ENCODE measurements around the gene ENDOD1. TPM values are rescaled to one million over a fixed set of nuclear protein-coding genes. Genes with fewer than 3 reads are reported as not detected.

The ENDOD1 gene
- total and polyA plus RNA-seq, 2 donors from 2014 or later, result 19.3 to 69.0 TPM

- H3K9me3 ChIP-seq (ENCODE audit: control insufficient read depth in 2 of 3, insufficient read depth in 1 of 3, low read length in 3 of 3), result no peaks in the 10 kb centered on the region
- H3K4me1 ChIP-seq (ENCODE audit: control insufficient read depth in 2 of 3, insufficient read depth in 2 of 3, low read depth in 1 of 3, low read length in 3 of 3), result peaks cover 0 to 11% (median 9%) of the 10 kb centered on the region in 3 donors
- no peaks in the 10 kb centered on the region for H3K27me3 ChIP-seq (ENCODE audit: control insufficient read depth, insufficient read depth, low read length)
- no peak for DNase-seq
- no peak overlapping the region for H3K4me3 ChIP-seq (ENCODE audit: low read length in 3 of 3)
- TF ChIP-seq CTCF (IDR thresholded peaks at IDR 0.05; ENCODE audit: borderline replicate concordance, extremely low read depth, insufficient read depth), result no peak
- no peak overlapping the region for H3K27ac ChIP-seq (ENCODE audit: low read depth in 2 of 2, low read length in 2 of 2)
- no peak overlapping the region for H3K9ac ChIP-seq (ENCODE audit: low read length in 3 of 3)
- no peaks in the 10 kb centered on the region for H3K36me3 ChIP-seq (ENCODE audit: control insufficient read depth in 2 of 3, insufficient read depth in 3 of 3, low read length in 3 of 3)
- no peak for FAIRE-seq
- intact Hi-C loops (cut with DNase I), result no loop called here
These were observed 31.7 kb upstream of the ENDOD1 start for GRCh38 chr11:95057959-95058358.

GRCh38 chr11:95058621-95059020 is 31.0 kb upstream of the ENDOD1 start:
- intact Hi-C loops (cut with DNase I), result no loop called here
- Histone ChIP-seq H3K4me1 (ENCODE audit: control insufficient read depth in 2 of 3, insufficient read depth in 2 of 3, low read depth in 1 of 3, low read length in 3 of 3) (peaks cover 0 to 8% (median 8%) of the 10 kb centered on the region in 3 donors), H3K27me3 (ENCODE audit: control insufficient read depth, insufficient read depth, low read length) (no peaks in the 10 kb centered on the region), H3K4me3 (ENCODE audit: low read length in 3 of 3) (no peak overlapping the region), H3K36me3 (ENCODE audit: control insufficient read depth in 2 of 3, insufficient read depth in 3 of 3, low read length in 3 of 3) (no peaks in the 10 kb centered on the region), H3K9me3 (ENCODE audit: control insufficient read depth in 2 of 3, insufficient read depth in 1 of 3, low read length in 3 of 3) (no peaks in the 10 kb centered on the region), H3K9ac (ENCODE audit: low read length in 3 of 3) (no peak overlapping the region), H3K27ac (ENCODE audit: low read depth in 2 of 2, low read length in 2 of 2) (no peak overlapping the region)
- no peak for FAIRE-seq
- TF ChIP-seq CTCF (IDR thresholded peaks at IDR 0.05; ENCODE audit: borderline replicate concordance, extremely low read depth, insufficient read depth), result no peak
- no peak for DNase-seq

GRCh38 chr11:95059046-95059445 is 30.6 kb upstream of the ENDOD1 start:
- H3K27ac ChIP-seq (ENCODE audit: low read depth in 2 of 2, low read length in 2 of 2), result no peak overlapping the region
- TF ChIP-seq CTCF (IDR thresholded peaks at IDR 0.05; ENCODE audit: borderline replicate concordance, extremely low read depth, insufficient read depth), result no peak
- intact Hi-C loops (cut with DNase I), result no loop called here
- no peaks in the 10 kb centered on the region for H3K36me3 ChIP-seq (ENCODE audit: control insufficient read depth in 2 of 3, insufficient read depth in 3 of 3, low read length in 3 of 3)
- H3K4me1 ChIP-seq (ENCODE audit: control insufficient read depth in 2 of 3, insufficient read depth in 2 of 3, low read depth in 1 of 3, low read length in 3 of 3), result peaks cover 0 to 4% (median 4%) of the 10 kb centered on the region in 3 donors
- FAIRE-seq (no peak), DNase-seq (no peak)
- no peaks in the 10 kb centered on the region for H3K27me3 ChIP-seq (ENCODE audit: control insufficient read depth, insufficient read depth, low read length)
- no peaks in the 10 kb centered on the region for H3K9me3 ChIP-seq (ENCODE audit: control insufficient read depth in 2 of 3, insufficient read depth in 1 of 3, low read length in 3 of 3)
- H3K4me3 ChIP-seq (ENCODE audit: low read length in 3 of 3), result no peak overlapping the region
- H3K9ac ChIP-seq (ENCODE audit: low read length in 3 of 3), result no peak overlapping the region

DNA sequence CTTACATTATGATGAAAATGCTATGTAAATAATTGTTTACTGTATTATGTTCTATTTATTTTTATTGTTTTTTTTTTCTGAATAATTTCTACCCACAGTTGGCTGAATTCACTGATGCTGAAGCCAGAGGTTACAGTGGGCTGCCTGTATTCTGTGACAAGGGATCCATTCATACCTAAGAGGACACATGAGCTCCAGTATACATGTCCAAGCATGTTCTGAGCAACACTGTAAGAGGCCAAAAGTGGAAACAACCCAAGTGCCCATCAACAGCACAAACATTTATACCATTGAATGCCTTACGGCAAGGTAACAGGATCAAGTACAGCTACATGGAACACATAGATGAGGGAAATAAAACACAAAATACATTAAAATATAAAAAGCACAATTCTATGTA is 24.3 kb upstream of the ENDOD1 start:
- no peak overlapping the region for H3K4me3 ChIP-seq (ENCODE audit: low read length in 3 of 3)
- no peak overlapping the region for H3K9ac ChIP-seq (ENCODE audit: low read length in 3 of 3)
- DNase-seq, result no peak
- H3K27ac ChIP-seq (ENCODE audit: low read depth in 2 of 2, low read length in 2 of 2), result no peak overlapping the region
- intact Hi-C loops (cut with DNase I), result no loop called here
- peaks cover 0 to under 1% (median 0%) of the 10 kb centered on the region in 3 donors for H3K36me3 ChIP-seq (ENCODE audit: control insufficient read depth in 2 of 3, insufficient read depth in 3 of 3, low read length in 3 of 3)
- no peak for FAIRE-seq
- H3K4me1 ChIP-seq (ENCODE audit: control insufficient read depth in 2 of 3, insufficient read depth in 2 of 3, low read depth in 1 of 3, low read length in 3 of 3), result peaks cover 0 to 8% (median 5%) of the 10 kb centered on the region in 3 donors
- no peaks in the 10 kb centered on the region for H3K27me3 ChIP-seq (ENCODE audit: control insufficient read depth, insufficient read depth, low read length)
- no peak for TF ChIP-seq CTCF (IDR thresholded peaks at IDR 0.05; ENCODE audit: borderline replicate concordance, extremely low read depth, insufficient read depth)
- no peaks in the 10 kb centered on the region for H3K9me3 ChIP-seq (ENCODE audit: control insufficient read depth in 2 of 3, insufficient read depth in 1 of 3, low read length in 3 of 3)

All from kidney (tissue), 14 donors.